Measurements from ENCODE around the gene NID2. TPM values are rescaled to one million over a fixed set of nuclear protein-coding genes. Genes with fewer than 3 reads are reported as not detected.
A peak's percentile ranks its signal among the peaks of the same experiment; 100 is the strongest.

Gene NID2
- total and polyA plus RNA-seq, 2 of the 4 experiments (the other 2 are of a cell fraction), result 101 to 303 TPM

- Histone ChIP-seq H3K4ac (ENCODE audit: low read depth, low read length) (peak overlapping the region; percentile 79), H3K4me3 (ENCODE audit: insufficient read depth, low read depth, low read length) (no peak overlapping the region), H2AK5ac (ENCODE audit: low read depth, low read length) (peak overlapping the region; percentile 72), H2AK9ac (replicated peaks; ENCODE audit: low read depth, low read length, poor library complexity) (peak overlapping the region; percentile 59), H4K5ac (ENCODE audit: low read depth, low read length) (no peak overlapping the region), H3K9me3 (ENCODE audit: control insufficient read depth, insufficient read depth, low read length) (no peaks in the 10 kb centered on the region), H3K56ac (ENCODE audit: extremely low read depth, insufficient read depth, low read length) (no peak overlapping the region), H2BK20ac (ENCODE audit: low read depth, low read length) (peak overlapping the region; percentile 63), H4K8ac (ENCODE audit: low read depth in 2 of 2, low read length in 2 of 2) (peak overlapping the region in 1 of 2 experiments; percentile 56; a peak in 2 of 4 replicates), H3K9ac (ENCODE audit: low read depth, low read length) (no peak overlapping the region), H4K20me1 (ENCODE audit: insufficient read depth, low read length) (peaks cover 26% of the 10 kb centered on the region), H3K36me3 (ENCODE audit: control insufficient read depth, insufficient read depth, low read length) (peaks cover 60% of the 10 kb centered on the region), H3K4me1 (ENCODE audit: control insufficient read depth, insufficient read depth, low read length) (peaks cover 35% of the 10 kb centered on the region), H2BK15ac (ENCODE audit: low read depth, low read length) (peak overlapping the region; percentile 10; the same call in 1 of the 3 replicates), H3K23ac (ENCODE audit: low read depth, low read length) (peak overlapping the region; percentile 58; the same call in 1 of the 2 replicates), H3K79me1 (ENCODE audit: low read depth in 1 of 2, low read length in 2 of 2) (peaks cover 42 to 81% of the 10 kb centered on the region in 2 experiments), H3K9me1 (ENCODE audit: insufficient read depth, low read length) (peaks cover 41% of the 10 kb centered on the region), H4K91ac (ENCODE audit: insufficient read depth, low read depth, low read length) (peak overlapping the region; percentile 70; the same call in 1 of the 2 replicates), H3K18ac (ENCODE audit: low read depth, low read length) (0 out of 2 replicates have a peak overlapping the region, but pooled peaks have one; percentile 4), H2AFZ (replicated peaks; ENCODE audit: low read length, poor library complexity) (no peak overlapping the region), H3K27ac (ENCODE audit: insufficient read depth, low read length) (peak overlapping the region; percentile 10; the same call in 1 of the 2 replicates), H3K4me2 (ENCODE audit: low read depth, low read length) (no peak overlapping the region), H2BK5ac (ENCODE audit: low read depth, low read length, poor library complexity, severe bottlenecking) (peak overlapping the region; percentile 38), H3K14ac (replicated peaks; ENCODE audit: low read depth, low read length) (peak overlapping the region; percentile 54), H3K27me3 (ENCODE audit: control insufficient read depth, insufficient read depth, low read length) (no peaks in the 10 kb centered on the region), H2BK120ac (ENCODE audit: low read depth, low read length) (peak overlapping the region; percentile 73)
- BruUV-seq (replicated peaks), result no TSS peak
- ATAC-seq (ENCODE audit: low read depth) (0 out of 2 replicates have a peak, but pooled peaks have one; percentile 21), DNase-seq (peak; percentile 23)
- in situ Hi-C loops (cut with MboI; ENCODE audit: low sequenced_read_pairs), result no loop called here
- intact Hi-C loops (cut with micrococcal nuclease), result loop anchor here (1.0 kb wide), 1 partner anchor 88 kb away; no protein-coding TSS in a partner anchor
- dilution Hi-C loops (cut with HindIII; ENCODE audit: low sequenced_read_pairs, unreplicated experiment), result no loop called here
- no CpG with 5 or more reads among the region's 5 CpGs for WGBS, 2 experiments (ENCODE audit: extremely low coverage in 2 of 2, insufficient read length in 1 of 2)
- TF ChIP-seq MAZ (IDR thresholded peaks at IDR 0.05; ENCODE audit: borderline replicate concordance, low read depth, low read length), result no peak
- peak; percentile 56 for TF ChIP-seq RAD21 (IDR thresholded peaks at IDR 0.05; ENCODE audit: low read length)
- peak; percentile 51 for TF ChIP-seq CTCF (conservative IDR thresholded peaks at IDR 0.05; ENCODE audit: low read depth, low read length)
- peak; percentile 61 for TF ChIP-seq SMC3 (IDR thresholded peaks at IDR 0.05; ENCODE audit: low read depth, low read length)
- TF ChIP-seq MXI1 (IDR thresholded peaks at IDR 0.05; ENCODE audit: borderline replicate concordance, low read depth, low read length), result 0 out of 2 replicates have a peak, but pooled peaks have one; percentile 36
- TF ChIP-seq CHD1 (IDR thresholded peaks at IDR 0.05; ENCODE audit: low read depth, low read length), result no peak
- TF ChIP-seq MAFK (IDR thresholded peaks at IDR 0.05; ENCODE audit: low read depth, low read length), result no peak
- ChIA-PET CTCF (interaction anchor here (0.6 to 0.9 kb wide), 2 partner anchors 21 to 28 kb away, joined by 4 to 5 read pairs; no protein-coding TSS in a partner anchor), POLR2A (ENCODE audit: unreplicated experiment) (no interaction called here)
Measured at GRCh38 chr14:52043690-52044089, 25.2 kb downstream of the NID2 start.
